NCI-H1436 (cell line): Measurements from ENCODE around the gene ACP1.
"Not testable (repeated sequence)": the region's sequence is repeated elsewhere in the genome, so short reads cannot be mapped to it uniquely, and the experiment has no call there.

Source experiments
- DNase-seq: peaks from one replicate; lab custom pipeline; 2025; lab: John Stamatoyannopoulos, UW

ACP1 gene

GRCh38 chr2:310994-311393 lies 46.2 kb downstream of the ACP1 start:
- no peak for DNase-seq

GRCh38 chr2:313991-314390 lies 49.2 kb downstream of the ACP1 start:
- DNase-seq = no peak

- no peak for DNase-seq
Measured at GRCh38 chr2:314561-315336, 50.0 kb downstream of the ACP1 start.

- not testable (repeated sequence) for DNase-seq
Measured at GRCh38 chr2:315925-316324, 51.2 kb downstream of the ACP1 start.

GRCh38 chr2:316381-316780 lies 51.6 kb downstream of the ACP1 start:
- DNase-seq = no peak

- DNase-seq = no peak
Measured at GRCh38 chr2:317501-318424, 53.0 kb downstream of the ACP1 start.

GRCh38 chr2:319059-319600 lies 54.4 kb downstream of the ACP1 start:
- no peak for DNase-seq

- no peak for DNase-seq
Measured at GRCh38 chr2:320561-320960, 55.8 kb downstream of the ACP1 start.

- DNase-seq = no peak
Measured at GRCh38 chr2:322326-322725, 57.6 kb downstream of the ACP1 start.

- DNase-seq = no peak
Measured at GRCh38 chr2:323035-323434, 58.3 kb downstream of the ACP1 start.
